GM21515 (cell line): ENCODE measurements around the gene MANSC4.

Experiments used
- ATAC-seq: cut with Tn5 transposase; IDR thresholded peaks from one replicate; pipeline ENCODE4 v1.9.1; 2021; ENCODE audit not compliant: unreplicated experiment

MANSC4 gene

DNA sequence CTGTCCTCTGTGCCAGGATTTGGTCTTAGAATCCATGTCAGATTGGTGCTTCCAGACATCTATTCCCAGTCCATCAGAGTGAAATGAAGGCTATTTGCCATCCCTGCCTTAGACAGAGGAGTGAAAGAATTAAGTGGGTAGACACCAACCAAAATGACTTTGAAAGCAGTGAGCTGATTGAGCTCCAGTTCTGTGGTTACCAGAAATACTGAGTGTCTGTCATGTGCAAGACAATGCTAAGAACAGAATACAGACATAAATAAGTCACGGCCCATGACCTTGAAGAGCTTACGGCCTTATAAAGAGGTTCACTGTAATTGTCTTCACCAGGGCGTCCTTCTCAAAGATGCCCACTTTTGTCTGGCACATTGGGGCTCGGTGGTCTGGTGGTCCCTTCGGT lies 21.6 kb upstream of the MANSC4 start:
- no peak for ATAC-seq

DNA sequence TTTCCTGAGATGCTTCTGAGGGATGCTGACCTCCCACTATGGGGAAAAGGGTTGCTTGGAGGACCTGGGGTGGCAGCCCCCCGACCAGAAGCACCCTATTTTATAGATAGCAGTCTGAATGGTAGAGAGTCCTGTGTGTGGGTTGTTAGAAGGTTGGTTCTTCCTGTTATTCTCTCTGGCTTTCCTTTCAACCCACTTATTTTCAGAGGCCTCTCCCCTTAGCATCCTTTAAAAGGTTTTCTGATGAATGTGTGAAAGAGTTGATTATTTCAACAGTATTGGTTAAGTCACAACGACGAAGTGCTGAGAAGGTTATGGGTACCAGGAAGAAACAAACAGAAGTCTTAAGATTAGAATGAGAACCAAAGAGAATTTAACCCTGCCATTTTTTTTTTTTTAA lies 20.8 kb upstream of the MANSC4 start:
- no peak for ATAC-seq

DNA sequence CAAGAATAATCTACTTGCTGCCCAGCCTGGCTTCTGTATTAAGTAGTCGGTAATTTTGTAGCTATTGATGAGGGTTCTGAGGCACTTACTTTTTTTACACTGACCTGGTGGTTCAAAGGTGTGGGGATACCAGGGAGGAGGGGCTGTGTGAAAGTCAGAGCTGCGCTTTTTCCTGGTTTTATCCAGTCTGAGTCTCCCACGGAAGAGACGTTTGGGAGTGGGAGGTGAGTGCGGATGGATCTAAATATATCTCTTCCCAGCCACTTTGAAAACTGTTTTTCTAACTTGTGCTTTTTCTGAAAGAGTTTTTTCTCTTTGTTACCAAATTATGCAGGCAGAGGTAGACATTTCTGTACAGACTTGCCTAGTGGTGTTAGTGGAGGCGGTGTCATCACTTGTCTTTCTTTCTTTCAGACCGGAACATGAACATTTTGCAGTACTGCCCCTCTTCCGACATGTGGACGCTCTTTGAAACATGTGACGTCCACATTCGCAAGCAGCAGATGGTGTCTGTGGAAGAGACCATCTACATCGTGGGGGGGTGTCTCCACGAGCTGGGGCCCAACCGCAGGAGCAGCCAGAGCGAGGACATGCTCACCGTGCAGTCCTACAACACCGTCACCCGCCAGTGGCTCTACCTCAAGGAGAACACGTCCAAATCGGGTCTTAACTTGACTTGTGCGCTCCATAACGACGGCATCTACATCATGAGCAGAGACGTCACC lies 17.4 kb upstream of the MANSC4 start:
- ATAC-seq: no peak

DNA sequence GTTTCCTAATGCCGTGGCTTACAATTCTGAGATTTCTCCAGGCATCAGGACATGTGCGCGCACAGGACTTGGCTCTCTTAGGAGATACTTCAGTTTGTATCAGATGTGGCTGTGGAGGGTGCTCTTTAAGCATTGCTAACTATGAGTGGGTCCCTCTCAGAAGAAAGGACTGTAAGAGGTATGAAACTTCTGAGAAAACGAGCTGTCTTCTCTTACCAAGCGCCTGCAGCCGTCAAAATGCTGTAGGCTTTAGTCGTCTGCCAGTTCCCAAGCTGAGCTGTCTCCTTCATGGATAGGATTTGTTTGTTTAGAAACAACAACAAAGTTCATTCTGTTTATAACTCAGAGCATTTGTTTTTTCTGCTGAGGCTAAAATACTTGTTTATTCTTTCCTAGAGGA lies 16.1 kb upstream of the MANSC4 start:
- no peak for ATAC-seq

DNA sequence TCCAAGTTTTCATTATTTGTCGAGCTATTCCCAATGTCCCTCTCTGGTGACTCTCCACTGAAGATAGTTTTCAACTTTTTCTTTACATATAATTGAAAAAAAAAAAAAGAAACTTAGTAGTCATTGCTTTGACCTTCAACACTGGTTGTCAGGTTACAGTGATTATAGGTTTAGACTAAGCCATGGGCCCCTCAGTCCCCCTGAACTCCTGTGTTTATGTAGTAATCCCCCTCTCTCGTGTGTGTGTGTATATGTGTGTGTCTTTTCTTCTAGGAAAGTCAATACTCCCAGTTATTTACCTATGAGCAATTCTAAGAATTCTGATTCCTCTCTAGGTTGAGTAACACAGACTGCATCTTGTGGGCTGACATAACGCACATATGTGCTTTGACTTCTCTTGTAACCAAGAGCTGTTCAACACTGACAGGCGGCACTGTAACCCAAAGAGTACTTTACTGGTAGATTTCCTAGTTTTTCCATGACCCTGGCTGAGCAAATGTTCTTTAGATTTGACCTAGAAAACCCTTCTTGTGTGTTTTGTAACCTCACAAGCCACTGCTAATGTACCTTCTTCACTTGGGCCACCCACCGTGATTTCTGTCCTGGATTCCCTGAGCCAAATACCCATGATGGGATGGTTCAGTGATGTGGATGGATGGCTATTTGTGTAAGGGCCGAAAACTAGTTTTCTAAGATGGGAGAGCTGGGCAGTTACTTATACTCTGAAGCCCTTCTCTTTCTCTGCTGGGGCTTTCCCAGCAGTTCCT lies 15.0 kb upstream of the MANSC4 start:
- no peak for ATAC-seq

DNA sequence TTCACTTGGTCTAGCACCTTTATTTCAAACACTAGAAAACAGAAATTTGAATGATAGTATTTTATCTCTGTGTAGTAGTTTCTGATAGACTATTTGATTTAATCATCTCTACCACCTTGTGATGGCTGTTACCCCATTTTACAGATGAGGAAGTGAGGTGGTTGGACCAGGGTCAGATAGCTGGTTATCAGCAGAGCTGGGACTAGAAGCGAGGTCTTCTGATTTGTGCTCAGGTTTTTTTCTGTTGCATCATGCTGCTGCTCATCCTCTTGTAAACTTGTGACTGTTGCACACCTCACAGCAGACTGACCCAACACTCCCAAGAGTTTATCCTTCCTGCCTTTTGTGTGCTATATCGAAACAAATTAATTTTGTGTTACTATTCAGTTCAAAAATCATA lies 10.1 kb upstream of the MANSC4 start:
- no peak for ATAC-seq

DNA sequence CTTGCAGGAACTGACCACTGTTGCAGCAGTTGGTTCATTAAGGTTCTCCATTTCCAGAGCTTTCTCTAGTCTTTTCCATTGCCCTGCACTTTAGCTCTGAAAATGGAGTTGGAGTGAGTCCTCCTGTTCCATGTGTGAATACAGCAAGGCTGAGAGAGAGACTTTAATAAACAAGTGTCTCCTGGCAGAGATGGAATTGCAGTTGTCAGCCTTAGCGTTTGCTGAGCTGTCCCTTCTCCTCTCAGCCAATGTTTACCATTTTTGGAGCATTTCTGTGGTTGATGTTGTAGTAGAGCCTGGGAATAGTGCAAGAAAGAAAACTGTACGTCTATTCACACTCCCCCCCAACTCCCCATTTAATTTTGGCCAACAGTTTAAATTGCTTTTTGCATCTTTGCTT lies 7.5 kb upstream of the MANSC4 start:
- no peak for ATAC-seq

DNA sequence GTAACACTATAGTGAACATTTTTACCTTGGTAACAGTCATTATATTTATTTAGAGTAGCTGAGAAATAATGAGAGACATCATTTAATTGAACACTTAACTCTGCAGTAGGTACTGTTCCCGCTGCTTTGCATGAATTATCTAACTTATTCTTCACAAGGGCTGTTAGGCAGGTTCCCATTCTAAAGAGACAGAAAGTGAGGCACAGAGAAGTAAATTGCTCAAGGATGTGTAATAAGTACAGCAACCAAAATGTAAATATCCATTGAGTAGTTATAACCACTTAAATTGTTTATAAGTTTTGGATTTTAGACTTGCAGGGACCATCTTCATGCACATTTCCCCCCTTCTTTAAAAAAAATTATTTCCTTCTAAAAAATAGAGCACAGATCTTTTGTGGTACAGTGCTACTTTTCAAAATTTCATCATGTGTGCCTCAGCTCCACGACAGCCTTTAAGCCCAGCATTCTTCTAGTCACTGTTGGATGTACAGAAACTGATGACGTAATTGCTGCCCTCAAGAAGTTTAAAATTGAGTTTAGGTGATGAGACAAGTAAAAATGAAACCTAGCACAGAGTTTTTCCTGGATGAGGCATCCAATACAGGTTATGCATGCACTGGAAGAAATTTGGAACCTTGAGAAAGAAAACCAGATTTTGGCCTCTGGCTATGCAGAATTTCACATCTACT lies 6.0 kb upstream of the MANSC4 start:
- no peak for ATAC-seq

DNA sequence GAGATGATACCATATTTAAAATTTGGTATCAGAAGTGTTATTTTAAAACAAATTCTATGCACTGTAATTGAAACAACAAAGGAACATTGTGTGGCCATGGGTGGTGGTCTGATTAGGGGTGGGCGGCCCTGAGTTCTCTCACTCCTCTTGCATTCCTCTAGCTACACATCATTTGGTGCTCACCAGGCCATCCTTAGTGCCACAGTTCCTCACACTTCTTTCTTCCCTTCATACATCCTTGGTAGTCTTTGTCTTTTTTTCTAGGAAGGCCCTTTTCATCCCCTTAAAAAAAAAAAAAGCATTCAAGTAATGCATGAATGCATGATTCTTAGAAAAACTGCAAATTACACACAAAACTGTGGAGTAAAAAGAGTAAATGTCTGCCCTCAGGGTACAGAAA lies 2.4 kb upstream of the MANSC4 start:
- ATAC-seq: no peak

DNA sequence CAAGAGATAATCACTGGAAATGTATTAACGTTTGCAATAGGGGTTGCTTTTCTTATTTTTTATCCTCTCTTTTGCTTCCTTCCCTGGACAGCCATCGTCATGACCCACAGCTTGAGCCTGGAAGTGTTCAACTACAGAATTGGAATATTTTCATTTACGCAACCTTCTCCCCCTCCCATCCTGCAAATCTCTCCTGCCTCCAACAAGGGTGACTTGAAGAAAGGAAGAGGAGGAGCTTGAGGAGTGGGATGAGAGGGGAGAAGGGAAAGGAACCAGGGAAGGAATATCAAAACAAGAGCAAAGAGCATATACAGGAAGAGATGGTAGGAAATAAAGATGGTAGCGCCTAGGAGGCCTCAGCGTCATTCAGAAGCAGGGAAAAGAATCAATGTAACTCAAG lies 1.6 kb upstream of the MANSC4 start:
- ATAC-seq: no peak

DNA sequence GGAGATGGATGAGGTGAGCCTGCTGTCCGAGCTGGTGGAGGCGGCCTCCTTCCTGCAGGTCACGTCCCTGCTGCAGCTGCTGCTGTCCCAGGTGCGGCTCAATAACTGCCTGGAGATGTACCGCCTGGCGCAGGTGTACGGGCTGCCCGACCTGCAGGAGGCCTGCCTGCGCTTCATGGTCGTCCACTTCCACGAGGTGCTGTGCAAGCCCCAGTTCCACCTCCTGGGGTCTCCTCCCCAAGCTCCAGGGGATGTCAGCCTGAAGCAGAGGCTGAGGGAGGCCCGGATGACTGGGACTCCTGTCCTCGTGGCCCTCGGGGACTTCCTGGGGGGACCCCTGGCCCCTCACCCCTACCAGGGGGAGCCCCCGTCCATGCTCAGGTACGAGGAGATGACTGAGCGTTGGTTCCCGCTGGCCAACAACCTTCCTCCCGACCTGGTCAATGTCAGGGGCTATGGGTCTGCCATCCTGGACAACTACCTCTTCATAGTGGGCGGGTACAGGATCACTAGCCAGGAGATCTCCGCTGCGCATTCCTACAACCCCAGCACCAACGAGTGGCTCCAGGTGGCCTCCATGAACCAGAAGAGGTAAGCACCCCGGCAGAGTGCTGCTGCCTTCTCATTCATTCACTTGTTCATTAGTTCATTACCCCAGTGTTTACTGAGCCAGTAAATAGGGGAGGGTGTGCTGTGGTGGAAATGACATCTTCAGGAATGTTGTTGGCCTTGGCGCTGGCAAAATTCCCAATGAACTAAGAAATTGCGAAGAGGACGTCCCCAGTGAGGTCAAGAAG lies 774 bp upstream of the MANSC4 start:
- ATAC-seq: peak; percentile 34

DNA sequence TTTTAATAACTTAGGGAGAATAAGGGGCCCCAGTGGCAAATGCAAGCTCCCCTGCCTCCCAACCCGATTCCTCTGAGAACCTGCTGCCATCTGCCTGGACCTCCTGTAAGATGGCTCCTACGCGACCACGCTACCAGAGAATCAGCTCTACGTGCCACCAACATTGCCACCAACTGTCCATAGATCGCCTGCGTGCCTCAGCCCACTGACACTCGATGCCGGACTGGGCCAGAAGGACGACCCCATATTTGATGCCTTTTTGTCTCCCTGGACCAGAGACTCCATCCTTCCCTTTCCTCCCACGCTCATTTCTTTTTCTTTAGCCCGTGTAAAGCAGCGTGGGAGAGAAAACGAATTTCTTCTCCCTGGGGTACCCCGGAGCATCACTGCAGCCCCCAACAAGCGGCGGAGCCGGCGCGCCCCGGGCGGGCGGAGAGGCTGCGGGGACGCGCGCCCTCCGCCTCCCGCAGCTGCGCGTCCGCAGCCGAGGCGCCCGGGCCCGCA lies 568 bp downstream of the MANSC4 start:
- ATAC-seq: peak; percentile 13

DNA sequence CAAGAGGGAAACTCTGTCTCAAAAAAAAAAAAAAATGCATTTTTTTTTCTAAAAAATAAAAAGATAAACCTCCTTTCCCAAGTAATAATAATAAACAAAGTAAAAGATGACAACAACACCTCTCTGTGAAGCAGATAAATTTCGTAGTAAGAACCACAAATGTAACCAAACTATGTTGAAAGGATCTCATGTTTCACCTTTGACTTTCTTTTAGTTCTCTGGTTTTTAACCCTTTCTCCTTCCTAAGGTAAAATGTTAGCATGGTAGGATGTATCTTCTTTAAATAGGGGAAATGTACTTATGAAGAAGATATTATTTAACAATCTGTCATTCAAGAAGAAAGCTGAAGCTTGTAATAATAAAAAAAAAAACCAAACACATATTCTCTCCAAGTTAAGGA lies 1.8 kb downstream of the MANSC4 start:
- no peak for ATAC-seq

DNA sequence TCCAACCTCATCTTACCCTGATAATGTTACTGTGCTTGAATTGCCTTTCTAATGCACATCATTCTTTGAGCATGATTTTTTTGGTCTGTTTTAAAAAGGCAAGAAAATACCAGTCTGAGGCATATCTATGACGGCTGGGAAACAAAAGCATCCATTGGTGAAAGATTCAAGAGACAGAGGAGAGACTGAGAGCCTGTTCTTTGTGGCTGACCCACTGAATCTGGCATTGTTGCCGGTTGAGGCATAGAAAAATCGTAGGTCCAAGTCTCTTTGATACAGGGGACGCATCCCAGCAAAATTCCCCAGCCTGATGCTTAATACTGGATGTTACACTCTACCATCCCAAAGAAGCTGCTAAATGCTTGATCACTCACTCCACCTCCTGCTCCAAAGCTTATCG lies 2.9 kb downstream of the MANSC4 start:
- ATAC-seq: no peak

DNA sequence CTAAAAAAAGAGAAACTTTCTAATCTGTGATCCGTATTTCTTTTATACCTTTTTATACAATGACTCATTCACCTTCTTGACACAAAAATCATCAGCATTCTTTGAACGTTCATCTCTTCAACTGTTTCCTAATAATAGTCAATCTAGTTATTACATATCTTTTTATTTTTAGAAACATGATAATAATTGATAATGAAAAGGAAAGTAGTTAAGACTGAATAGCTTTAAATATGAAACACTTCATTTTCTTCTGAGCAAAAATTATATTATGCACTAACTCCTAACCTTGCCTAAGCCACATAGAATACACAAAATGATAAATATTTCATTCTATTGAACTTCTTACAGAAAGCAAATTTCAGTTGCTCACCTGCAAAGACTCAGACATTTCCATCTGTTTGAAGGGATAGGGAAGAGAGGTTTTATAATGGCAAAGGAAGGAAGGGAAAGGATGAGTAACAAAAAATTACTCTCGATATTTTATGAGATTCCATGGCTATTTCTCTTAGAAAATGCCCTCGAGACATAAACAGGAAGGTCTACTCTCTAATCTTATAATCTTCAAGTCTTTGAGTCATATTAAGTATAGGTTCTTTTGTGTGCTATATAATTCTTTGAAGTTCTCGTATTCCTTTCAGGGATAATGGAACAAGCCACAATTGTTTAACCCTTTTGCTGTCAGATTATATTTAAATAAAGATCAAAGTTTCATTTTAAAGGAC lies 7.5 kb downstream of the MANSC4 start:
- no peak for ATAC-seq

DNA sequence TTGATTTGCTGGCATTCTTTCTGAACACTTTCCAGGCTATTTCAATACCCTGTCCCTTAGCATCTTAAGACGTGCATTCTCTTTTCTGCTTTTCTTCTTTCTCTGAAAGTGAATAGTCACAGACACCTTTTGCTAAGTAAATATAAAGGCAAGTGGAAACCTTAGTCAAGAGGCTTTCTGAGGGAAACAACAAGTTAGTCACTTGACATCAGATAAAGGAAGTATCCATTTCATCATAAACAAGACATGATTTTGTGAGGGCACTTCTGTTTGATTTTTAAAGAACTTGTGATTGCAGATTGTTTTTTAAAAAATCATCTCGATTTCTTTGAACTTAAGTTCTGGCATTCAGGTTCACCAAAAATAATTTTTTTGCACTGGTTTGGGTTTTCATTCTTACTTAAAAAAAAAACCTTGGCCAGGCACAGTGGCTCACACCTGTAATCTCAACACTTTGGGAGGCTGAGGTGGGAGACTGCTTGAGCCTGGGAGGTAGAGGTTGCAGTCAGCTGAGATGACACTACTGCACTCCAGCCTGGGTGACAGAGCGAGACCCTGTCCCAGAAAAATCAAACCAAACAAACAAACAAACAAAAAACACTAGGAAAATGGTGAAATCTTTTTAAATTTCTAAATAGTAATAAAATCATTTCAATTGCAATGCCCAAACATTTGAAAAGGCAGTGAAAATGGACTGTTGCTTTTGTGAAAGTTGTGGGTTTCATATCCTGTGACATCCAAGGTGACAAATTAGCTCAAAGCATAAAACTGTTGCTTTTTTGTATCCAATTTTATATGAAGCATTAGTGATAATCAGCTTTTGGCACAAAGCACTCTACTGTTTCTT lies 8.3 kb downstream of the MANSC4 start:
- no peak for ATAC-seq

DNA sequence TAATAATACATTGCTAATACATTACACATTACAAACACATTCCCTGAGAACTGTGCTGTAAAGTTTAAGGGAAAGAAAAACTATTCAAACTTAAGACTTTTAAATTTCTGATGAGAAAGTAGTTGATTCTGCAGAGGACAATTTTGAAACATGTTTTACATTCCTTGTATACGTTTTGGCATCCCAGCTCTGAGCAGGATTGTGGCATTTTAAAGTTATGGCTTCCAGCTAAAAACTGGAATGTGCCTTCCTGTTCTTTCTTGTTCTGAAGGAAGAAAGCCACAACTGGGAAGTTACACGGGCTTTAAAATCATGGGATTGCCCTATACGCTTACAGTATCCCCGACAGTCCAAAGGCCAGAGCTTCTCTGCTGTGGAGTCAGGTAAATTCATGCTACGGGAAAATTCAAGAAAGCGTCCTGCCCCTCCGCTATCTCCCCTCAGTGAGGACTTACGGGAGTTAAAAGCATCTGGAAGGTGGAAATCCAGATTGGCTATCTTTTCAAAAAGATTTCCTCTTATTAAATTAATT lies 10.8 kb downstream of the MANSC4 start:
- ATAC-seq: no peak

DNA sequence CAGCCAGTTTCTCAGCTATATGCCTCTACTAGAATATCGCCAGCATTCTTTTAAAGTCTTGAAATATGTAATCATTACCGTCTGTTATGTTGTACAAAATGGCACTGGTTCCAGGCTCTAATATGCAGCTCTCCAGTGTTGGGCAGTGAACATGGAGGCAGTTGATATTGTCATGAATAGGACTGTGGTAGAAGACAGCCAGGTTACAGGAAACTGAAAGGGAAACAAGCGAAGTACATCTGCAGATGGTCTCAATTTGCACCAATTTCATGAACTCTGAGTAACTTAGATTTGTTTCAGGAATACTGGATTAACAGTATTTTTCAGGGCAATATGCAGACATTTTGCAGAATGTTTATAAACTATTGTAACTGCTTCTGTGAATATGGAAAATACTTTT lies 13.4 kb downstream of the MANSC4 start:
- no peak for ATAC-seq

DNA sequence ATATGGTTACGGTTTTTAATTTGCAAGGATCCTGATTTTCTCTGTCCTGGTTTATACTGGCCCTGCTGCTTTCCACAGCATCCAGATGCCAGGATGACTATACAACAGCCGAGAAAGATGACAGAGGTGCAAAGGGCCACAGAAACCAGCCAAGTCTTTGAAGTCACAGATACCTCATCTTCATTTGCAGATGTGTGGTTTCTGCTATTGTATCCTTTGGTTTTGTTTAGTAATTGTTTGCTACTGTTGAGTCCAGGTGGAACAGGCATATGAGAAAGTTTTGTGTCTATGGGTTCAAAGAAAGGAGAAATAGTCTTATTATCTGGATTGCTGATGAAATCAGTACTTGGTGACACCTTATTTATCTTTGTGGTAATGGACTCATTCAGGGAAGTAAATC lies 17.3 kb downstream of the MANSC4 start:
- ATAC-seq: no peak
